Muscle of arm (tissue), 12 donors: Measurements from ENCODE around the gene CSTB. TPM values are rescaled to one million over a fixed set of nuclear protein-coding genes. Genes with fewer than 3 reads are reported as not detected.

Experiments used
- DNase-seq: peaks from one replicate; pipeline ENCODE4 v3.0.0-alpha.2; 2013
- polyA plus RNA-seq, 12 donors: library from polyadenylated mRNA; unstranded; fragments of 120-200 nt; gene quantifications; one replicate each; pipeline ENCODE4 v1.2.1, GENCODE V29; 2013; ENCODE audit not compliant: insufficient read length in 12 of 12

CSTB gene
- polyA plus RNA-seq, 12 donors = 15.5 to 44.9 (median 20.9) TPM; not detected in 1

DNA sequence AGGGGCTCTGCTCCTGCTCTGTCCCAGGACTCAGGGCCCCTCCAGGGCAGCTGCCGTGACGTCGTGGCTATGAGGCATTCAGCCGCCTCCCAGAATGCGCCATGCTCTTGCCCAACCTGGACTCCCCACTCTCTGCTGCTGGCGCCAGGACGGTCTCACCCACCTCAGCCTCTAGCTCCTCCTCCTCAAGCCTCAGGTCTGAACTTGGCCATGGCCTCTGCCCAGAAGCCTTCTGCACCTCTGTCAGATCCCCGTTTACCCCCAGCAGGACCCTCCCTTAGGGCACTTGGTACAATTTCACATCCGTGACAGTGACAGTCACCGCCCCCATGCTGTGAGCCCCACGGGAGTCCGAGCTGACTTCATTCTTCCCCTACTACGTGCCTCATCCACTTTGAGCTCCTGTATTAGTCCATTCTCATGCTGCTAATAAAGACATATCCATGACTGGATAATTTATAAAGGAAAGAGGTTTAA, 4.9 kb downstream of the CSTB start:
- no peak for DNase-seq

DNA sequence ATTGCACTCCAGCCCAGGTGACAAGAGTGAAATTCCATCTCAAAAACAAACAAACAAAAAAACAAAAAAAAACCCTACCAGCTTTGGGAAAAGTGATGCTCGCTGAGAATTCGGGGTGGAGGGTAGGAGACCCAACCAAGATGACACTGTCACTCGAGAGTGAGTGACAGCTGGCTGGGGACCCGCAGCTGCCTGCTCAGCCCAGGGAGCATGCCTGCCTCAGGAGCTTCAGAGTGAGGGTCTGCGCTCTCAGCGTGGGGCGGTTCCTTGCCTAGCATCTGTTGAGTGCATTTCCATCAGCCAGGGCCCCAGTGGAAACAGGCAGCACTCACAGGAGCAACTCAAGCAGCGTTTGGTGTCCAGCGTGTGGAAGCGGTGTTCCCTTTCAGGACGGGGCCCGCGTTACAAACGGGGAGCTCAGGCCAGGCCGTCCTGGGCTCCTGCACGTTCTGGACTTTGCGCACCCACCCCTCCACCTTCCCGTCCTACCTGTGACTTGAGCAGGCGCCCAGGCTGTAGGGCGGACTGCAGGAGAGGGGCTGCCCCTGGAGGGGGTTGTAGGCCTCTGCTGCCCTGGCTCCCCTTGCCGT, 5.9 kb downstream of the CSTB start:
- DNase-seq = no peak

DNA sequence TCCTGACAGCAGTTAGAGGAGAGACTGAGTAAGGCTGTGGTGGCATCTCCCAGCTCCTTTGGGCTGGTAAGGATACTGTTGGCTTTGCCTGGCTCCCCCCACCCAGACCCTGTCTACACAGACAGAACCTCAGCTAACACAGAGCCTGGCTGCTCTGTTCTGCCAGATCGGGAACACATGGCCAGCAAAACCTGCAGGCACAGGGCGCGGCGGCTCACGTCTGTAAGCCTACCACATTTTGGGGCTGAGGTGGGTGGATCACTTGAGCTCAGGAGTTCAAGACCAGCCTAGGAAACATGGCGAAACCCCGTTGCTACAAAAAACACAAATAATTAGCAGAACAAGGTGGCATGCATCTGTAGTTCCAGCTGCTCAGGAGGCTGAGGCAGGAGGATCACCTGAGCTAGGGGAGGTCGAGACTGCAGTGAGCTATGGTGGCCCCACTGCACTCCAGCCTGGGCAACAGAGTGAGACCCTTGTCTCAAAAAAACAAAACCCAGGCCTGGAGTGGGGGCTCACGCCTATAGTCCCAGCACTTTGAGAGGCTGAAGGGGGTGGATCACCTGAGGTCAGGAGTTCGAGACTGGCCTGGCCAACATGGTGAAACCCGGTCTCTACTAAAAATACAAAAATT, 6.7 kb downstream of the CSTB start:
- DNase-seq = no peak

DNA sequence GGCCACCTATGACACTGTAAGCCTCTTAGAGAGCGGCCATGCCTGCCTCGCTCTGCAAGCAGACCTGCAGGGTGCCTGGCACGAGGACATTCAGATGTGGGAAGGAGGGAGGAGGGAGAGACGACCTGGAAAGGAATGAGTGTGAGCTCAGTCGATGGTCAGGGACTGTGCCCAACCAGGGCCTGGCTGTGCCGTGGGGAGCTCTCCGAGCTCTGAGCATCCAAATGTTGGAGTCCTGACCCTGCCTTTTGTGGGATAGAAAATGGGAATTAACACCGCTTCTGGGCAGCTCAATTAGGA, 7.3 kb downstream of the CSTB start:
- no peak for DNase-seq

DNA sequence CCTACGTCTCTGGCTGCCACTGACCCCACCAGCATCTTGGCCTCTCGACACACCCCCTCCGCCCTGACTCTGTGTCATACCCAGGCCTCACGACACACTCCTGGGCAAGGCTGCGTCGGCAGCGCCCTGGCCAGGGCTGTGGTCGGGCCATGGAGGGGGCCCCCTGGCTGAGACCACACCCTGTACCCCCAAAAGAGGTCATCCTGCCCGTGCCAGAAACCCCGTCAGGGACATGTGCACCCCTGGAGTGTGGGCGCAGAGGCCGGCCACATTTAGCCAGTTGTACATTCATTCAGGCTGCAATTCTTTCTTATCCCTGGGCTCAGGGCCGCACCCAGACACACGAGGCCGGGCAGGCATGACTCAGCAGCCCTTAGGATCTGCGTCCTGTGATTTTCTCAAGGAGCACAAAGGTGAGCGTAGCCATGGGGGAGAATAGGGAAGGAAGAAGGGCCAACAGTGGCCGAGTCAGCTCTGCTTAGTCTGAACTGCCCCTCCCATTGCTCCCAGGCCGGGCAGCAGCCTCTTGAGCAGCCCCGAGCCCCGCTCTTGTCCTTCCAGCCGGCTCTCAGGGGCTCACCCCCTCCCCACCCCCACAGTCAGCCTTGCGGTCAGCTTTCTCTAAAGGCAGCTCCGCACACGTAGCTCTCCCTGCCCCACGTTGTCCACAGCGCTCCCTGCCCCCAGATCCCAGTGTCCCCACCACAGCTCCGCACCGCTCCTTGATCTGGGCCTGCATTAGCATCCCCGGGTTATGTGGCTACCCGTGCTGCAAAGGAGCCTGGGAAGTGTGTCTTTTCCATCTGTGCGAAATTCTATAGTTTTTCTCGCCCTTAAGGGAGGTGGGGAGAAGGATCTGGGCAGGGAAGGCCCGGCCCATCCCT, 7.9 kb downstream of the CSTB start:
- no peak for DNase-seq

DNA sequence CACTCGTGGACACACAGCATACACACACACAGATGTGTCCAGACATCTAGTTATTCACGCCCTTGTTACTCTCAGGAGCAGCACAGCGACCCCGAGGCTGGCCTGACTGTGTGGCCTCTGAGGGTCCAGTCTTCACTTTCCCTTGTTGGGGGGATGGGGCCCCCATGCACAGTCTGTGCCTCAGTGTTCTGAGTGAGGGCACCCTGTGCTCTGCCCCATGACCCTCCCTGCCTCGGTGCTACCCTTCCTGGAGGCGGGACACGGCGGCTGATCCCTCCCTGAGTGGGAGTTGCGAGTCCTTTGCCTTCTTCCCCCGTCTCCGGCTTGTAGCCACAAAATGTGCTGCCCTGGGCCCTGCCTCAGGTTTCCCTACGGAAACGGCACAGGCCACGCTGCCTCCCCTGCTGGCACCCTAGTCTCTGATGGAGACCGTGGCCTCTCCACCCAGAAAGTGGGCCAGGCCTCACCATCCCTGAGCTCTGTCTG, 8.6 kb downstream of the CSTB start:
- DNase-seq = no peak

DNA sequence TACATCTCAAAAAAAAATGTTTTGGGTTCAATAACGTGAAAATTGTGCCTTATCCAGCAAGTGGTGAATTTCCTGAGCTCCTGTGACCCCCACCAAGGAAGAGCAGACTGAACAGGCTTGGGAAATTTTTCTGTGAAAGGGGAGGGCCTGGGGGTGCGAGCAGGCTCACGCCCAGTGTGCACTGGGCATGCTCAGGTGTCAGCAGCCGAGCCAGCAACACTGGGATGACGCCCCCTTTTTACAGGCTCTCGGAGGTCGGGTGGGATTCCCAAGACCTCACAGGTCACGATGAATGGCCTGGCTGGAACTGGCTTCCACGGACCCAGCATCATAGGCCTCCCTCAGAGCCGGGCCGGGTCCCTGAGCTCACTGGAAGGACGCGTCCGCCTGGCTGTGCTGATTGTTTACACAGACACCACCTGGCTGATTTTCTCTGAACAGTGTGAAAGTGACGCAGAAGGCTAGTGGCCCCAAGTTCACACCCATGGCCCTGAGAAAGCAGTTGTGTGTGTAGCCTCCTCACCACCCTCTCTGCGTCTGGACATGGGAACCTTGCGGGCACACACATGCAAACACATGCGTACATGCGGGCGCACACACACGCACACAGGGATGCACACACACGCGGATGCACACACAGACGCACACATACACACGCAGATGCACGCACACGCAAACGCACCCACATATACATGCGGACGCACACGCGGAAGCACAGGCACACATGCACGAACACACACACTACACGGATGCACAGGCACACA, 9.2 kb downstream of the CSTB start:
- DNase-seq = no peak

DNA sequence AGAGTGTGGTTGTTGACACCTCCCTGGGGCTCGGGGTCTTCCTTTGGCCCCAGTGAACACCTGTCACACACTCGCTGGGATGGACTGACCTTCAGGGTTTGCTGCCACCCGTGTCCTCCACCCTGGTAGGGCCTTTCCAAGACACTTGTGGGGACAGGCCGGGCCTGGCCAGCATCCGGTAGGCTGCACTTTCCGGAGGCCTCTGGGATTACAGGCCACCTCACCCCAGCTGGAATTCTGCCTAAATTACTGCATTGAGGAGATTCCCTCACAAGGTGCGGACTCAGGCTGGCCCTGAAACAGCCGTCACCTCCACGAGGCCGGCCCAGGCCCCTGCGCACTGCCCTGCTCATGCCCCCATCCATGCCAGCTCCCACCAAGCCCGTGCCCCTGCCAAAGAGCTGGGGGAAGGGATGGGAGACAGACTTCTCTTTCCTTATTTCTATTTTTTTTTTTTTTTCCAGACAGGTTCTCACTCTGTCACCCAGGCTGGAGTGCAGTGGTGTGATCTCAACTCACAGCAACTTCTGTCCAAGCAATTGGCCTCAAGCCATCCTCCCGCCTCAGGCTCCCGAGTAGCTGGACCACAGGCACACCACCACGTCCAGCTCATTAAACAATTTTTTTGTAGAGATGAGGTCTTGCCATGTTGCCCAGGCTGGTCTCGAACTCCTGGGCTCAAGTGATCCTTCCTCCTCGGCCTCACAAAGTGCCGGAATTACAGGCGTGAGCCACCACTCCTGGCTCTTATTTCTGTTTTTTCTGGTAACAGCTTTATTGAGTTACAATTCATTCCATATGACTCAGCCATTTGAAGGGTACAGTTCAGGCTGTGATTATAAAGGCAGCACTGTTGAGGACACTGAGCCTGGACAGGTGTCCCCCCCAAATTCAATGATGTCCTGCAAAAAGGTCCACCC, 11.3 kb downstream of the CSTB start:
- no peak for DNase-seq

DNA sequence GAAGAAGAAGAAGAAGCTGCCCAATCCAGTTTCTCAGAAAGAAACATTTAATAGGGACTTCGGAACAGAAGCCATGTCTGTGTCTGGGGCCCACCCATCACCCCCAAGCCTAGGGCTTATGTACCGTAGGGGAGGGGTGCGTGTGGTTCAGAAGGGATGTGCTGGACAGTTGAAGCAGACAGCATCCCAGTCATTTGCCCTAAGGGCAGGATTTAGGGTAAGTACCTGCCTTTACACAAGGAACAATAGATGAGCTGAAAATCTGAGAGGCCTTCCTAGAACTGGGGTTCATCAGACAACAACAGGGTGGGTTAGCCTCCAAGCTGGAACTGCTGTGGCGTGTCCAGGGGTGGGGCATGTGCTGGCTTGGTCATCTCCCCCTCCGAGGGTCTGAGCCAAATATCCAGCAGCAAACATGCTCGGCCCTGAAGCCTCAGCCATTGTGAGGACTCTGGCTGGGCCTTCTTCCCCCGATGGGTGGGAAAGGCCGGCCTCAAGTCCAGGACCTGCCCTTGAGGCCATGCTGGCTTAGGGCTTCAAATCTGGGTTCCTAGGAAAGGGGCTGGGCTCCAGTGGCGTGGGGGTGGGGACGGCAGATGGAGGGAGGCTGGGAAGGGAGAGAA, 12.1 kb downstream of the CSTB start:
- no peak for DNase-seq

DNA sequence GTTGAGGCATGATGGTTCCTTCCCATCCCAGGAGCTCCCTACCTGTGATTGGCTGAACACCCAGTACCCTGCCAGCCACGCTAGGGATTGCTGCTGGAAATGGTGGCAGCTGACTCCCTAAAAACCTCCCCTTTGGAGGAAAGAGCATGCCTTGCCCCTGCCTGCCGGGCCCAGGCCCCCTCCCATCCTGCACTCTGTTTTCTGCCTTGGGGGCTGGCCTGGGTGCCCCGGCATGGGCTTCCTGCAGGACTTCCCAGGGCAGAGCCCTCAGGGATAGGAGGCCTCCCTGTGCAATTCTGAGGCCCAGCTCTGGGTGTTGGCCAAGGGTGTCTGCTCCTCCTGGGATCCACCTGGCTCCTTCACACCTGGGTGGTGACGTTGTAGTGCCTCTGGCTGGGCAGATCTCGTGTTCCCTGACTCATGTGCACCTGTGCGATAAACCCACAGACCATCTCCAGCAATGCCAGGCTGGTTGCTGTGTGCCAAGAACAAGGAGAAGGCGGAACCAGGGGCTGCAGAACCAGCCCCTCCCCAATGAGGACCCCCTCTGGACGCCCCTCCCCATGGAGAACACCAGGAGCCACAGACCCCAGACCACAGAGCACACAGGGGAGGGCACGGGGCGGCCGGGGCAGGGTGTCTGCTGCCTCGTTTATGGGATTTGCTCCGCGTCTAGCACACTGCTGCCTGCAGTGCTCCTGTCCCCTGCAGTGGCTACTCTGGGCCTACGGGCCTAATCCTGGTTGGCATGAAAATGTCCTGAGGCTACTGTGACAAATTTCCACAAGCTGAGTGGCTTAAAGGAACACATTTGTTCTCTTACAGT, 13.6 kb downstream of the CSTB start:
- DNase-seq = no peak

DNA sequence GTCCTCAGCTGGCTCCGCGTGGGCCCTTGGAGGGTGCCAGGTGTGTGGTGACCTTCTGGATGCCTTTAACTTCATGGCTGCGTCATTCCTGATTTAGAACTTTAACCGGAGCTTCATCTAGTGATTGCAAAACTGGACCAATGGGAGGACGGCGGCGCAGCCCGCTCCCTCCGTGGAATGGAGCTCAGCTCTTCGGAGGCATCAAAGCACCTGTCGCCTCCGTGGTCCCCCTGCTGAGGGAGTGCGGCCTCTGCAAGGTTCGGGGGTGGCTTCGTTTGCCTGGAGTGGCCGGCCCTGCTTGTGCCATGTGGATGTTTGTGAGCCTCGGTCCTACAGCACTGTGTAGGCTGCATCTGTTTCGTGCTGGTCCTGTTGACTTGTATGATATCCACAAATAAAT, 14.2 kb downstream of the CSTB start:
- no peak for DNase-seq

DNA sequence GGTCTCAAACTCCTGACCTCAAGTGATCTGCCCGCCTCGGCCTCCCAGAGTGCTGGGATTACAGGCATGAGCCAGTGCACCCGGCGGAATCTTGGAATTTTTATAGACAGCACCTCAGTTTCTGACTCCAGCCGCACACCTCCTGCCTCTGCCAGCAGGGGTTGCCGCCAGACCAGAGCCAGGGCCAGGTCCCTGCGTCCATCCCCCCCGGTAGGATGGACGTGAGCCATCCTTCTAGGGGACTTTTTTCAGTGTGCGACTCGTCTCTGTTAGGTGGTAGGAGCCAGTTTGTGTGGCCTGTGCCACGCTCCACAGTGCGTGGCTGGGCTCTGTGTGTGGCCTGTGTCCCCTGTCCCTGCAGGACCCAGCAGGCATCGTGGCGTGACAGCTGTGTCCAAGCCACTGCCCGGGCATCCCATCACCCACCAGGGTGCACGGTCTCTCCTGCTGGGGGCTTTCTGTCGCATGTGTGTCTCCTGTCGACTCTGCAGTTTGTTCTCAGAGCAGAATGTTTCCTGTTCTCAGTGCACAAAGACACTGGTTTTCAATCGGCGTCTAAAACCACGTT, 15.6 kb downstream of the CSTB start:
- DNase-seq = no peak

DNA sequence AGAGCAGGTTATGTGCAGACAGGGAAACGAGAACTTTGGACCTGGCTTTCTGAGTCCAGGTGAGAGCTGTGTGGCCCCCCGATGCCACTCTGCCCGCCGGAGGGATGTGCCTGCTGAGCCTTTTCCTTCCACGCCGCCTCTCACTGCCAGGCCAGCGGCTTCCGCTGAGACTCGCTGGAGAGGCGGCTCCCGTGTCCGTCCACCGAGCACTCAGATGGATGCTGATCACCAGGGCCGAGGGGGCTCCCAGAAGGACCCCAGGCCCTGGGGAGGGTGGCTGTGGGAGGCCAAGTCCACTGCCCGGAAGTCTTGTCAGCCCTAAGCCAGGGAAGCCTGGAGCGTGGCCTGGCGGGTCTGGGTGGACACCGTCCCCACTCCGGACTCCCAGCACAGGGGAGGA, 16.5 kb downstream of the CSTB start:
- no peak for DNase-seq

DNA sequence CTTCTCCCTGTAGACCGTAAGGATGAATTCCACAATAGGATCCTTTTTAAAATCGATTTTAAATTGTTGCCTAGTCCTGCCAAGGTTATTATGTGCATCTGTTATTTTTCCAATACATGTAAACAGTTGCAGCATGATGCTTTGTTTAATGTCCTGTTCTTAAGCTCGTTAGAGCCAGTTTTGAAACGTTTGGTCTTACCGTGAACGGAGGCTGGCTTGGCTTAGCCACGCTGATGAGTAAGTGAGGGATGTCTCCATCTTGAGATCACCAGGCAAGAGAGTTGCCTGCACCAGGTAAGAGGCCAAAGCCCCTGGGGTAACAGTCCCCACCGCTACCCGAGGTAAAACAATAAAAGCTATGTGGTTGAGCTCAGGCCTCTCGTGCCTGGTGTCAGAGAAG, 17.3 kb downstream of the CSTB start:
- no peak for DNase-seq

DNA sequence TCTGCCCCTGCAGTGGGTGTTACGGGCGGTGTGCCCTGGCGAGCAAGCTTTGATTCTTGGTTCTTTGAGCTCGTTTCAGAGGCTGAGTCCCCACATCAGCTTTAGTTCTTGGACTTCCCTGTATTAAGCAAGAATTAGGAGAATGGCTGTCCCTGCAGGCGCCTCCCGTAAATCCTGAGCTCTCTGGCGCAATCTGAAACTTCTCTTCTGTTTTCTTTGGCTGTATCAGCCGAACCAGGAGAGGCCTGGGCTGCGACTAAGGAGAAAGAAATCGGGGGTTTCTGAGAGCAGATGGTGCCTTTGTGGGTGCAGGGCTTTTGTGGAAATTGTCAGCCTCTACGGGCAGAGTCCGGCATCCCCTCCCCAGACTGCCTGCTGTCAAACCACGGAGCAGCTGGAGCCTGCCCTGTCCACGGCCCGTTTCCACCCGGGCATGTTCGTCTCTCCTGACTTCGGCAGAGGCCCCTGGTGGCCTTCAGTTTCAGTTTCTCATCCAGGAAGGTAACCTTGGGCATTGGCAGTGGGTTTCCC, 17.9 kb downstream of the CSTB start:
- DNase-seq = peak; percentile 48

DNA sequence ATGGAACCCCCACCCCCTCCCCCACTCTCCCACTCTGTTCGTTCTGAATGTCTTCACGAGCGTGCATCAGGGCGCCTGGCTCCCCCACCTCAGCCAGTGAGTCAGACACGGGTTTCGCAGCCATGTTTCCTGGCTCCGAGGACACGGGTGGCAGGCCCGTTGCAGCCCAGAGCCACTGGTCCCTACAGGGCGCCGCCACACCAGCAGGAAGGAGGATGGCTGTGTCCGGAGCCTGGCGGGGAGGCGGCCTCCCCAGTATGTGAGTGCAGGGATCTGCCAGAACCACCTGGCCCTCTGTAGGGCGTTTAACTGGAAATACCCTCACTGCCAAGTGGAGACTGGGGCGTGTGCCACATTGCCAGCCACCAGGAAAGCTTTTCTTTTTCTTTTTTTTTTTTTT, 18.5 kb downstream of the CSTB start:
- DNase-seq = no peak

DNA sequence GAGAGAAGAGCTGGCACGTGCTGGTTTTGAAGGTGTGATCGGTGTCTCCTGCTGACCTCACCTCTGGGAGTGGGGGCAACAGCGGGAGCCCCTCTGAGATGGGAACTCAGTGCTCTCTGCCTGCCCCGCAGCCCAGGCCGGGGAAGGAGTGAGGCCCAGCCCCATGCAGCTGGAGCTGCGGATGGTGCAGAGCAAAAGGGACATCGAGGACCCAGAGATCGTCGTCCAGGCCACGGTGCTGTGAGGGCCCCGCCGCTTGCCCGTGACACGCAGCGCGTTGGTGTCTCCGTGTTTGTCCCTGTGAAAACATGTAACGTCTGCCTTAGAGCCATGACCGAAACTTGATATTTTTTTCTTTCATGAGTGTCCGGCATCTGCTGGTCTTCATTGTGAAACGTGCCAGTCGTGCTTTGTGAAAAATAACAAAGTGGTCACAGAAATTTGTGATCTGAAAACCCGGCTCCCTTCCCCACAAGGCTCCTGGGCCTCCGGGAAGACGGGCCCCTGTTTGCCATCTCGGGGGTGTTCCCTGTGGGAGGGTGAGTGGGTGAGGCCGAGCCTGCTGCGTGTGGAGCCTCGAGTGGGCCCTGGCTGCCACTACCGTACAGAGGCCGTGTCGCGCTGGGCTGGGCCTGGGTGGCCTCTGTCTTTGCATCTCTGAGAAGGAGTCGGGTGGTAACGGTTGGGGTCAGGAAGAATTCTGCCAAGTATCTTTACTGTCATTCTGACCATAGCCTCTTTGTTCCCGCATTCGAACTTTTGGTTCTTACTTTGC, 20.1 kb downstream of the CSTB start:
- no peak for DNase-seq
